Mesenchymal stem cell (in vitro differentiated cells and primary cell): ENCODE measurements around the gene AKAP7.
"Not testable (repeated sequence)": the region's sequence is repeated elsewhere in the genome, so short reads cannot be mapped to it uniquely, and the experiment has no call there.

Experiments used
- DNase-seq: peaks from one replicate; pipeline ENCODE4 v3.0.0-alpha.2; 2013
- H2AFZ ChIP-seq: one replicate; pipeline ENCODE4 v1.6.1; 2013; ENCODE audit warnings: low read depth, mild to moderate bottlenecking, control low read depth, inconsistent platforms, low read length, moderate library complexity
- H2AK5ac ChIP-seq: 2 replicates; pipeline ENCODE4 v1.6.1; 2013; ENCODE audit warnings: low read length, moderate library complexity, mild to moderate bottlenecking, inconsistent platforms; ENCODE audit not compliant: severe bottlenecking
- H2BK120ac ChIP-seq: one replicate; pipeline ENCODE4 v1.6.1; 2013; ENCODE audit warnings: low read depth, mild to moderate bottlenecking, inconsistent platforms, low read length, moderate library complexity
- H2BK12ac ChIP-seq, 2 experiments: one replicate each; pipeline ENCODE4 v1.6.1; 2013; ENCODE audit warnings: inconsistent platforms in 2 of 2, low read length in 2 of 2, mild to moderate bottlenecking in 2 of 2, moderate library complexity in 2 of 2, control low read depth in 1 of 2
- H2BK15ac ChIP-seq: one replicate; pipeline ENCODE4 v1.6.1; 2013; ENCODE audit warnings: mild to moderate bottlenecking, low read depth, inconsistent platforms; ENCODE audit not compliant: poor library complexity, severe bottlenecking
- H2BK5ac ChIP-seq: 2 replicates; pipeline ENCODE4 v1.6.1; 2013; ENCODE audit warnings: low read depth, mild to moderate bottlenecking, low read length, control low read depth, inconsistent platforms; ENCODE audit not compliant: poor library complexity, severe bottlenecking
- H3K14ac ChIP-seq, 2 experiments: one replicate each; pipeline ENCODE4 v1.6.1; 2013; ENCODE audit warnings: inconsistent platforms in 2 of 2, low read length in 2 of 2, control low read depth in 1 of 2, mild to moderate bottlenecking in 1 of 2, moderate library complexity in 1 of 2
- H3K18ac ChIP-seq, 2 experiments: one replicate each; pipeline ENCODE4 v1.6.1; 2013; ENCODE audit warnings: inconsistent platforms in 2 of 2, low read length in 2 of 2, control low read depth in 1 of 2, low read depth in 1 of 2, mild to moderate bottlenecking in 1 of 2
- H3K23ac ChIP-seq, 2 experiments: one replicate each; pipeline ENCODE4 v1.6.1; 2013; ENCODE audit warnings: inconsistent platforms in 2 of 2, low read length in 2 of 2, mild to moderate bottlenecking in 2 of 2, moderate library complexity in 2 of 2, control low read depth in 1 of 2
- H3K27ac ChIP-seq: 2 replicates; pipeline ENCODE4 v1.5.1; 2013; ENCODE audit warnings: mild to moderate bottlenecking, moderate library complexity, low read length, control low read depth, inconsistent platforms; ENCODE audit not compliant: poor library complexity, severe bottlenecking
- H3K27me3 ChIP-seq, 2 experiments: 2 replicates each; pipeline versions ENCODE4 v1.6.1 to v1.7.0; 2013; ENCODE audit warnings: low read length in 2 of 2, mild to moderate bottlenecking in 2 of 2, moderate library complexity in 2 of 2, control low read depth in 1 of 2, inconsistent platforms in 1 of 2; ENCODE audit not compliant: control insufficient read depth in 1 of 2, insufficient read depth in 1 of 2
- H3K36me3 ChIP-seq, 2 experiments: 2 replicates each; pipeline versions ENCODE4 v1.6.1 to v1.7.0; 2013; ENCODE audit warnings: low read length in 2 of 2, control low read depth in 1 of 2, inconsistent platforms in 1 of 2, low read depth in 1 of 2, mild to moderate bottlenecking in 1 of 2; ENCODE audit not compliant: insufficient read depth in 2 of 2, control insufficient read depth in 1 of 2
- H3K4ac ChIP-seq, 2 experiments: one replicate each; pipeline ENCODE4 v1.6.1; 2013; ENCODE audit warnings: inconsistent platforms in 2 of 2, low read length in 2 of 2, mild to moderate bottlenecking in 2 of 2, moderate library complexity in 2 of 2, control low read depth in 1 of 2, low read depth in 1 of 2
- H3K4me1 ChIP-seq: 2 replicates; pipeline ENCODE4 v1.6.1; 2013; ENCODE audit warnings: low read depth, low read length, control low read depth; ENCODE audit not compliant: control insufficient read depth, insufficient read depth
- H3K4me2 ChIP-seq: 2 replicates; pipeline ENCODE4 v1.6.1; 2013; ENCODE audit warnings: low read length, mild to moderate bottlenecking, inconsistent platforms; ENCODE audit not compliant: poor library complexity, severe bottlenecking
- H3K4me3 ChIP-seq, 2 experiments: 2 replicates each; pipeline versions ENCODE4 v1.5.1 to v1.7.0; 2013; ENCODE audit warnings: low read length in 2 of 2, mild to moderate bottlenecking in 2 of 2, control low read depth in 1 of 2, low read depth in 1 of 2; ENCODE audit not compliant: insufficient read depth in 1 of 2
- H3K79me1 ChIP-seq: replicated peaks from 2 replicates; pipeline ENCODE4 v1.6.1; 2013; ENCODE audit warnings: mild to moderate bottlenecking, control low read depth, low read length, inconsistent platforms; ENCODE audit not compliant: poor library complexity, severe bottlenecking
- H3K9ac ChIP-seq: 2 replicates; pipeline ENCODE4 v1.7.0; 2013; ENCODE audit warnings: mild to moderate bottlenecking, low read length, moderate library complexity
- H3K9me3 ChIP-seq: 2 replicates; pipeline ENCODE4 v1.7.0; 2013; ENCODE audit warnings: mild to moderate bottlenecking, low read length; ENCODE audit not compliant: control insufficient read depth
- H4K8ac ChIP-seq: one replicate; pipeline ENCODE4 v1.6.1; 2013; ENCODE audit warnings: inconsistent platforms, mild to moderate bottlenecking, low read length, moderate library complexity
- H4K91ac ChIP-seq: one replicate; pipeline ENCODE4 v1.6.1; 2013; ENCODE audit warnings: mild to moderate bottlenecking, low read length, inconsistent platforms
- WGBS: methylation state at CpG from one replicate; pipeline ENCODE4 v1.1.7; 2013; ENCODE audit warnings: mixed read lengths; 5-methylcytosine and 5-hydroxymethylcytosine counted together

AKAP7 gene

GRCh38 chr6:131258010-131258652 is 122.9 kb downstream of the AKAP7 start:
- no peak overlapping the region for H3K9ac ChIP-seq
- no peak overlapping the region for H2BK15ac ChIP-seq
- H3K36me3 ChIP-seq = no peaks in the 10 kb centered on the region
- peaks cover 6% of the 10 kb centered on the region for H3K4me1 ChIP-seq
- H3K18ac ChIP-seq = no peak overlapping the region
- no peaks in the 10 kb centered on the region for H3K9me3 ChIP-seq
- no peak overlapping the region for H3K23ac ChIP-seq
- no peak overlapping the region for H2AK5ac ChIP-seq
- no peak overlapping the region for H2BK12ac ChIP-seq
- no peak overlapping the region for H4K91ac ChIP-seq
- no peak overlapping the region for H3K4me3 ChIP-seq
- H4K8ac ChIP-seq = no peak overlapping the region
- no peak for DNase-seq
- no peak overlapping the region for H2AFZ ChIP-seq
- no peaks in the 10 kb centered on the region for H3K79me1 ChIP-seq
- peak overlapping the region; percentile 43 for H3K27ac ChIP-seq
- H2BK5ac ChIP-seq = no peak overlapping the region
- H3K4me2 ChIP-seq = no peak overlapping the region
- no peak overlapping the region for H2BK120ac ChIP-seq
- H3K27me3 ChIP-seq = no peaks in the 10 kb centered on the region
- no peak overlapping the region for H3K4ac ChIP-seq
- no peak overlapping the region for H3K14ac ChIP-seq
- WGBS = no CpG with 5 or more reads among the region's 2 CpGs

GRCh38 chr6:131258816-131259476 is 123.7 kb downstream of the AKAP7 start:
- Histone ChIP-seq H3K4me3 (no peak overlapping the region), H3K23ac (no peak overlapping the region), H3K27me3 (no peaks in the 10 kb centered on the region), H3K9me3 (no peaks in the 10 kb centered on the region), H2BK12ac (no peak overlapping the region), H4K91ac (no peak overlapping the region), H3K4me2 (no peak overlapping the region), H3K4ac (no peak overlapping the region), H3K18ac (no peak overlapping the region), H4K8ac (no peak overlapping the region), H3K36me3 (no peaks in the 10 kb centered on the region), H3K4me1 (peaks cover 6% of the 10 kb centered on the region), H2AFZ (no peak overlapping the region), H2BK15ac (no peak overlapping the region), H2BK5ac (no peak overlapping the region), H2AK5ac (no peak overlapping the region), H3K9ac (no peak overlapping the region), H2BK120ac (no peak overlapping the region), H3K14ac (no peak overlapping the region), H3K79me1 (peaks cover 1% of the 10 kb centered on the region), H3K27ac (peak overlapping the region; percentile 39)
- 10% methylated on average over 2 of the region's 4 CpGs for WGBS
- peak; percentile 25 for DNase-seq

- WGBS = no CpG with 5 or more reads among the region's 6 CpGs
- not testable (repeated sequence) for H3K4me2 ChIP-seq
These were observed 125.7 kb downstream of the AKAP7 start for GRCh38 chr6:131260960-131261359.

GRCh38 chr6:131262060-131262459 is 126.8 kb downstream of the AKAP7 start:
- Histone ChIP-seq H3K9ac (no peak overlapping the region), H3K9me3 (no peaks in the 10 kb centered on the region), H4K8ac (no peak overlapping the region), H4K91ac (no peak overlapping the region), H3K4ac (no peak overlapping the region), H2BK15ac (no peak overlapping the region), H3K4me1 (peaks cover 5% of the 10 kb centered on the region), H3K4me3 (no peak overlapping the region), H3K27me3 (no peaks in the 10 kb centered on the region), H2BK12ac (no peak overlapping the region), H2BK120ac (no peak overlapping the region), H3K4me2 (no peak overlapping the region), H3K23ac (no peak overlapping the region), H3K18ac (no peak overlapping the region), H2BK5ac (no peak overlapping the region), H3K36me3 (no peaks in the 10 kb centered on the region), H3K79me1 (peaks cover 1% of the 10 kb centered on the region), H3K27ac (no peak overlapping the region), H2AK5ac (no peak overlapping the region), H3K14ac (no peak overlapping the region), H2AFZ (no peak overlapping the region)
- no peak for DNase-seq
- 100% methylated on average over 3 of the region's 3 CpGs for WGBS

More at GRCh38 chr6:131260960-131261359, 125.7 kb downstream of the AKAP7 start:
- H3K9me3 ChIP-seq, H3K79me1 ChIP-seq, H2BK120ac ChIP-seq, H4K91ac ChIP-seq, H2AK5ac ChIP-seq, H3K27ac ChIP-seq, H3K4me1 ChIP-seq, H4K8ac ChIP-seq, H3K36me3 ChIP-seq, H2BK12ac ChIP-seq, H3K27me3 ChIP-seq, H3K23ac ChIP-seq, H2AFZ ChIP-seq, H3K14ac ChIP-seq, H3K9ac ChIP-seq, DNase-seq, H3K18ac ChIP-seq, H2BK15ac ChIP-seq, H2BK5ac ChIP-seq, H3K4me3 ChIP-seq, H3K4ac ChIP-seq: not testable (repeated sequence)
